Neural progenitor cell (in vitro differentiated cells): ENCODE measurements around the gene LPXN. TPM values are rescaled to one million over a fixed set of nuclear protein-coding genes. Genes with fewer than 3 reads are reported as not detected.

Experiments used
- DNase-seq: peaks from one replicate; pipeline ENCODE4 v3.0.0-alpha.2; 2016; ENCODE audit warnings: low spot score
- H2AFZ ChIP-seq: fragments of 200-600 bp; sonication (generic); replicated peaks from 2 replicates; pipeline ENCODE4 v1.6.1; 2016; ENCODE audit warnings: antibody characterized with exemption
- H3F3A ChIP-seq: fragments of 200-600 bp; sonication (generic); 2 replicates; pipeline ENCODE4 v1.6.1; 2016; ENCODE audit warnings: antibody characterized with exemption, low read depth
- H3K27ac ChIP-seq: fragments of 200-600 bp; sonication (generic); 2 replicates; pipeline ENCODE4 v1.5.1; 2016; ENCODE audit warnings: mild to moderate bottlenecking
- H3K27me3 ChIP-seq: fragments of 200-600 bp; sonication (generic); 2 replicates; pipeline ENCODE4 v1.6.1; 2016; ENCODE audit warnings: mild to moderate bottlenecking, moderate library complexity
- H3K36me3 ChIP-seq: fragments of 200-600 bp; sonication (generic); 2 replicates; pipeline ENCODE4 v1.5.1; 2016
- H3K4me1 ChIP-seq: fragments of 200-600 bp; sonication (generic); 2 replicates; pipeline ENCODE4 v1.6.1; 2016; ENCODE audit warnings: mixed run types
- H3K4me2 ChIP-seq: fragments of 200-600 bp; sonication (generic); 2 replicates; pipeline ENCODE4 v1.6.1; 2016
- H3K4me3 ChIP-seq: fragments of 200-600 bp; sonication (generic); 2 replicates; pipeline ENCODE4 v1.5.1; 2016
- H3K79me2 ChIP-seq: fragments of 200-600 bp; sonication (generic); 2 replicates; pipeline ENCODE4 v1.6.1; 2016; ENCODE audit warnings: low read depth
- H3K9ac ChIP-seq: fragments of 200-600 bp; sonication (generic); 2 replicates; pipeline ENCODE4 v1.6.1; 2016
- H3K9me3 ChIP-seq: fragments of 200-600 bp; sonication (generic); 2 replicates; pipeline ENCODE4 v1.5.1; 2016; ENCODE audit warnings: low read depth
- H4K20me1 ChIP-seq: fragments of 200-600 bp; sonication (generic); 2 replicates; pipeline ENCODE4 v1.6.1; 2016; ENCODE audit warnings: low read depth
- H3K27ac Mint-ChIP-seq: 3 replicates; pipeline ENCODE4 v1.8.0; 2021; ENCODE audit warnings: mixed read lengths
- H3K27me3 Mint-ChIP-seq: 2 replicates; pipeline ENCODE4 v1.8.0; 2022; ENCODE audit warnings: low read depth, mild to moderate bottlenecking, inconsistent platforms, moderate library complexity, mixed read lengths; ENCODE audit not compliant: insufficient read depth
- H3K36me3 Mint-ChIP-seq: 3 replicates; pipeline ENCODE4 v1.8.0; 2021; ENCODE audit warnings: mixed read lengths
- H3K4me1 Mint-ChIP-seq: 3 replicates; pipeline ENCODE4 v1.8.0; 2021; ENCODE audit warnings: mixed read lengths
- H3K4me3 Mint-ChIP-seq: 3 replicates; pipeline ENCODE4 v1.8.0; 2021; ENCODE audit warnings: mild to moderate bottlenecking, moderate library complexity, mixed read lengths
- H3K9me3 Mint-ChIP-seq: 3 replicates; pipeline ENCODE4 v1.8.0; 2020; ENCODE audit warnings: mixed read lengths
- EZH2 ChIP-seq: fragments of 200-600 bp; sonication (generic); IDR thresholded peaks from 2 replicates; pipeline ENCODE4 v1.6.1; 2017; ENCODE audit warnings: antibody characterized with exemption, mild to moderate bottlenecking, moderate library complexity
- EZH2phosphoT487 ChIP-seq: fragments of 200-600 bp; sonication (generic); IDR thresholded peaks from 2 replicates; pipeline ENCODE4 v1.6.1; 2017; ENCODE audit warnings: antibody characterized with exemption
- total RNA-seq: library from RNA; depleted of rRNA; stranded (reverse); fragments of >200 nt; gene quantifications from 2 replicates; pipeline ENCODE4 v1.2.3, GENCODE V29; 2015; ENCODE audit warnings: low replicate concordance
- TF ChIP-seq, protein P1 (sequence below): fragments of 200-600 bp; sonication (generic); IDR thresholded peaks from 2 replicates; pipeline ENCODE4 v1.5.1; 2017; ENCODE audit warnings: antibody characterized with exemption, mild to moderate bottlenecking

Gene LPXN
- total RNA-seq, 1 donor from 2014 or later: 5.0 TPM

DNA sequence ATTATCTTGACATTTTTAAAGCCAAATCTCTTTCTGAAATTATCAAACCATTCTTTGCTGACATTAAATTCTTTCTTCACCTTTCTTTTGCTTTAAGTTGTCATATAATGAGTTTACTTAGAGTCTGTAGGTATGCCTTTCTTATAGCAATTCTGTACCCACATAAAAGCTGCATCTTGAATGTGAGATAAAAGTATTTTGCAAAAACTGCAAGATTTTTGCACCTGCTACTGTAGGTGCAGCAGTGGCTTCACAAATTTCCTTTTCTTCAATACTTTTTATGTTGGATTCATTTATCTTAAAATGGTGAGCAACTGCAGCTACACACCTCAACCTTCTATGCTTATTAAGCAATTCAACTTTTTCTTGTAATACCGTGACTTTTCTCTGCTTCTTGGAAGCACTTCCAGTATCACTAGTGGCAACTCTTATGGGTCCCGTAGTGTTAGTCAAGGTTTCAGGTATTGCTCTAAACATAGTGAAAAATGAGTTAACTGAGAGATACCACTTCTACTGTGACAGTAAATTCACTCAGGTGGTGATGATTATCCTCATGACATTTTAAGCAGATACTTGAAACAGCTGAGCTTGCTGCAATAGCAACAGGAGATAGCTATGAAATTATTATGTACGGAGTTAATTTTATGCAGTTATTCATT lies 22.0 kb upstream of the LPXN start:
- peaks cover 2% of the 10 kb centered on the region for H3K9me3 Mint-ChIP-seq
- H3K4me1 Mint-ChIP-seq: no peaks in the 10 kb centered on the region
- Histone ChIP-seq H3K27me3 (no peaks in the 10 kb centered on the region), H4K20me1 (peaks cover 80% of the 10 kb centered on the region), H3K4me1 (peaks cover 16% of the 10 kb centered on the region), H3K9me3 (no peaks in the 10 kb centered on the region), H2AFZ (no peak overlapping the region), H3K27ac (no peak overlapping the region), H3F3A (no peaks in the 10 kb centered on the region), H3K79me2 (peaks cover 100% of the 10 kb centered on the region), H3K36me3 (no peaks in the 10 kb centered on the region), H3K4me2 (no peak overlapping the region), H3K9ac (no peak overlapping the region), H3K4me3 (no peak overlapping the region)
- no peaks in the 10 kb centered on the region for H3K27me3 Mint-ChIP-seq
- peaks cover 27% of the 10 kb centered on the region for H3K36me3 Mint-ChIP-seq
- DNase-seq: no peak
- no peak overlapping the region for H3K27ac Mint-ChIP-seq
- TF ChIP-seq, protein P1, sequence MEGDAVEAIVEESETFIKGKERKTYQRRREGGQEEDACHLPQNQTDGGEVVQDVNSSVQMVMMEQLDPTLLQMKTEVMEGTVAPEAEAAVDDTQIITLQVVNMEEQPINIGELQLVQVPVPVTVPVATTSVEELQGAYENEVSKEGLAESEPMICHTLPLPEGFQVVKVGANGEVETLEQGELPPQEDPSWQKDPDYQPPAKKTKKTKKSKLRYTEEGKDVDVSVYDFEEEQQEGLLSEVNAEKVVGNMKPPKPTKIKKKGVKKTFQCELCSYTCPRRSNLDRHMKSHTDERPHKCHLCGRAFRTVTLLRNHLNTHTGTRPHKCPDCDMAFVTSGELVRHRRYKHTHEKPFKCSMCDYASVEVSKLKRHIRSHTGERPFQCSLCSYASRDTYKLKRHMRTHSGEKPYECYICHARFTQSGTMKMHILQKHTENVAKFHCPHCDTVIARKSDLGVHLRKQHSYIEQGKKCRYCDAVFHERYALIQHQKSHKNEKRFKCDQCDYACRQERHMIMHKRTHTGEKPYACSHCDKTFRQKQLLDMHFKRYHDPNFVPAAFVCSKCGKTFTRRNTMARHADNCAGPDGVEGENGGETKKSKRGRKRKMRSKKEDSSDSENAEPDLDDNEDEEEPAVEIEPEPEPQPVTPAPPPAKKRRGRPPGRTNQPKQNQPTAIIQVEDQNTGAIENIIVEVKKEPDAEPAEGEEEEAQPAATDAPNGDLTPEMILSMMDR: no peak
- TF ChIP-seq EZH2 (no peak), EZH2phosphoT487 (no peak)
- no peak overlapping the region for H3K4me3 Mint-ChIP-seq

DNA sequence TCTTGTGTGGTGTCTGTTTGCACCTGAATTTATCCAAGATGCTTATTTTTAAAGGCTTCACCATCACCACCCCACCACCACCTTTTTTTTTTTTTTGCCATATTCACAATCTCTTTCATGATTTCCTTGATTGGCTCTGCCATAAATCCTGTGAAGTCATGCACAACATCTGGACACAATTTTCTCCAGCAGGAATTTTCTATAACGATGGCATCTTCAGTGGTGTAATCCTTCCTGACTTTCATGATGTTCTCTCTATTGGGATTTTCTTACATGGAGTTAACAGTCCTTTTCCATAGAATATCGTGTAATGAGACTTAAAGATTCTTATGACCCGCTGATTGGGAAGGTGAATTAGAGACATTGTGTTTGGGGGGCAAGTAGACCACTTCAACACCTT lies 21.0 kb upstream of the LPXN start:
- Mint-ChIP-seq H3K27me3 (no peaks in the 10 kb centered on the region), H3K27ac (no peak overlapping the region), H3K4me3 (no peak overlapping the region), H3K36me3 (peaks cover 27% of the 10 kb centered on the region), H3K9me3 (peaks cover under 1% of the 10 kb centered on the region), H3K4me1 (no peaks in the 10 kb centered on the region)
- peaks cover 16% of the 10 kb centered on the region for H3K4me1 ChIP-seq
- H2AFZ ChIP-seq: no peak overlapping the region
- TF ChIP-seq, protein P1: no peak
- no peak for TF ChIP-seq EZH2phosphoT487
- H3K27ac ChIP-seq: no peak overlapping the region
- H3K27me3 ChIP-seq: no peaks in the 10 kb centered on the region
- H4K20me1 ChIP-seq: peaks cover 72% of the 10 kb centered on the region
- no peak overlapping the region for H3K4me2 ChIP-seq
- H3K79me2 ChIP-seq: peaks cover 100% of the 10 kb centered on the region
- no peaks in the 10 kb centered on the region for H3F3A ChIP-seq
- H3K9me3 ChIP-seq: no peaks in the 10 kb centered on the region
- no peak overlapping the region for H3K4me3 ChIP-seq
- no peak overlapping the region for H3K9ac ChIP-seq
- no peaks in the 10 kb centered on the region for H3K36me3 ChIP-seq
- DNase-seq: no peak

DNA sequence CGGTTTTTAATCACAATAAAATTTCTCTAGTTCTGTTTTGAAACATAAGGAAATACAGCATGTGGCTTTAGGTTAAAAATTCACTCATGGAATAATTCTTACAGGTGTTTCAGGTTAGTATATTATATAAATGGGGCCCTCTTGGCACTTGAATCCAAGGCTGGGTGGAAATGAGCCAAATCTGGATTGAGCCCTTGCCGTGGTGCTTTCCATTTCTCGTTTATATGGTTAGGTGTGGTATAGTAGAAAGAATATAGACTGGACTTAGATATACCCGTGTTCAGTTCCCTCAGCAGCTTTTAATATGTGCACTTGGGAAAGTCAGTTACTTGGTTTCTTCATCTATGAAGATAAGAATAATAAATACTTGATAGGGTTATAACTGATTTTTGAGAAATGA lies 19.2 kb upstream of the LPXN start:
- Histone ChIP-seq H3K79me2 (peaks cover 100% of the 10 kb centered on the region), H3K4me2 (no peak overlapping the region), H3K4me3 (no peak overlapping the region), H2AFZ (no peak overlapping the region), H3K9ac (no peak overlapping the region), H3F3A (no peaks in the 10 kb centered on the region), H3K9me3 (no peaks in the 10 kb centered on the region), H3K27ac (no peak overlapping the region), H4K20me1 (peaks cover 60% of the 10 kb centered on the region), H3K27me3 (no peaks in the 10 kb centered on the region), H3K4me1 (peaks cover 7% of the 10 kb centered on the region), H3K36me3 (no peaks in the 10 kb centered on the region)
- no peak for DNase-seq
- TF ChIP-seq, protein P1: no peak
- TF ChIP-seq EZH2: no peak
- TF ChIP-seq EZH2phosphoT487: no peak
- H3K4me1 Mint-ChIP-seq: no peaks in the 10 kb centered on the region
- H3K4me3 Mint-ChIP-seq: no peak overlapping the region
- no peaks in the 10 kb centered on the region for H3K27me3 Mint-ChIP-seq
- H3K9me3 Mint-ChIP-seq: no peaks in the 10 kb centered on the region
- H3K36me3 Mint-ChIP-seq: peaks cover 23% of the 10 kb centered on the region
- H3K27ac Mint-ChIP-seq: no peak overlapping the region
